OCI-LY1 (cell line): ENCODE data around the gene CRYBB1.

Source experiments
- CTCF ChIP-seq: fragments of 200-600 bp; sonication (generic), shearing (Covaris generic); IDR thresholded peaks from 2 replicates; pipeline ENCODE4 v1.5.1; 2017; ENCODE audit warnings: mild to moderate bottlenecking, antibody characterized with exemption, low read length, moderate library complexity, mixed read lengths
- EZH2 ChIP-seq: fragments of 200-600 bp; sonication (generic), shearing (Covaris generic); IDR thresholded peaks from 2 replicates; pipeline ENCODE4 v1.8.0; 2017; ENCODE audit warnings: borderline replicate concordance, mixed run types, mild to moderate bottlenecking, antibody characterized with exemption, low read length, moderate library complexity, mixed read lengths

- TF ChIP-seq CTCF (peak; percentile 21; the same call in 1 of the 2 replicates), EZH2 (no peak)
Observed at GRCh38 chr22:26585104-26585790, 32.6 kb downstream of the CRYBB1 start.
